Astrocyte of the spinal cord (primary cell): ENCODE data around the gene ASB5.

Experiments
- DNase-seq: peaks from one replicate; pipeline ENCODE4 v3.0.0; 2011; ENCODE audit warnings: low read depth, low spot score
- H3K4me3 ChIP-seq: 2 replicates; pipeline ENCODE4 v1.5.1; 2011; ENCODE audit warnings: low read depth, mild to moderate bottlenecking, low read length, moderate library complexity
- CTCF ChIP-seq: IDR thresholded peaks from 2 replicates; pipeline ENCODE4 v1.5.1; 2012; ENCODE audit warnings: low read depth, mild to moderate bottlenecking, low read length, inconsistent platforms
- in situ Hi-C: cut with HindIII; loops from 2 replicates; pipeline ENCODE4 v1.10.0; 2017; ENCODE audit warnings: low sequenced_read_pairs

ASB5 gene

GRCh38 chr4:176268963-176269362, at the start of gene ASB5:
Gene ASB5 (minus strand): TSS chr4:176269222. CDS start chr4:176269108, 114 bp downstream.
- in situ Hi-C loops: no loop called here
- H3K4me3 ChIP-seq: no peak within 1 kb of the TSS
- TF ChIP-seq CTCF: no peak
- DNase-seq: no peak

GRCh38 chr4:176313596-176314336, 44.7 kb upstream of the ASB5 start:
- no peak for DNase-seq
- TF ChIP-seq CTCF: no peak
- H3K4me3 ChIP-seq: no peak overlapping the region
- in situ Hi-C loops: no loop called here

- TF ChIP-seq CTCF: no peak
- in situ Hi-C loops: no loop called here
- DNase-seq: no peak
- H3K4me3 ChIP-seq: no peak overlapping the region
These were observed 40.8 kb upstream of the ASB5 start for GRCh38 chr4:176309772-176310171.

GRCh38 chr4:176309046-176309445, 40.0 kb upstream of the ASB5 start:
- in situ Hi-C loops: no loop called here
- TF ChIP-seq CTCF: no peak
- no peak overlapping the region for H3K4me3 ChIP-seq
- no peak for DNase-seq

GRCh38 chr4:176308441-176308840, 39.4 kb upstream of the ASB5 start:
- in situ Hi-C loops: no loop called here
- no peak for TF ChIP-seq CTCF
- no peak for DNase-seq
- no peak overlapping the region for H3K4me3 ChIP-seq

GRCh38 chr4:176307666-176307930, 38.6 kb upstream of the ASB5 start:
- H3K4me3 ChIP-seq: no peak overlapping the region
- no peak for DNase-seq
- no peak for TF ChIP-seq CTCF
- in situ Hi-C loops: no loop called here
